ENCODE results near the gene SOD2.

The SOD2 gene

DNA sequence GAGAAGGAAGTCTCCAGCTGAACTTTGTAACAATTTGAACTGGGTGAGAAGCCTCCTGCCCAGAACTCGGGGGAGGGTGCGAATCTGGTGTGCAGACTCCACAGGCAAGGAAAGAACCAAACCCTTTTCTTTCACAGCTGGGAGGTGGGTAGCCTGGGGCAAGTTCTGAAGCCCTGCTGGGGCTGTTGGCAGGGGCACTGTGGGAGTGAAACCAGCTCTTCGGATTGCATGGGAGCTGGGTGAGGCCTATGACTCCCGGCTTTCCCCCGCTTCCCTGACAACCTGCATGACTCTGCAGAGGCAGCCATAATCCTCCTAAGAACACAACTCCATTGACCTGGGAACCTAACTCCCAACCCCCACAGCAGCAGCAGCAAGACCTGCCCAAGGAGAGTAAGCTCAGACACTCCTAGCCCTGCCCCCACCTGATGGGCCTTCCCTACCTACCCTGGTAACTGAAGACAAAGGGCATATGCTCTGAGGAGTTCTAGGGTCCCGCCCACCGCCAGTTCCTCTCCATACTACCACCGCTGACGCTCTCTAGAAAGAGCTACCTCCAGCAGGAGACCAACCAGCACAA, 37.5 kb downstream of the SOD2 start:
- no peak for DNase-seq
- in situ Hi-C loops (cut with HindIII; ENCODE audit: low pct_ligation_motif_present, low pct_unique_long_range_greater_than_20kb, low sequenced_read_pairs): no loop called here

DNA sequence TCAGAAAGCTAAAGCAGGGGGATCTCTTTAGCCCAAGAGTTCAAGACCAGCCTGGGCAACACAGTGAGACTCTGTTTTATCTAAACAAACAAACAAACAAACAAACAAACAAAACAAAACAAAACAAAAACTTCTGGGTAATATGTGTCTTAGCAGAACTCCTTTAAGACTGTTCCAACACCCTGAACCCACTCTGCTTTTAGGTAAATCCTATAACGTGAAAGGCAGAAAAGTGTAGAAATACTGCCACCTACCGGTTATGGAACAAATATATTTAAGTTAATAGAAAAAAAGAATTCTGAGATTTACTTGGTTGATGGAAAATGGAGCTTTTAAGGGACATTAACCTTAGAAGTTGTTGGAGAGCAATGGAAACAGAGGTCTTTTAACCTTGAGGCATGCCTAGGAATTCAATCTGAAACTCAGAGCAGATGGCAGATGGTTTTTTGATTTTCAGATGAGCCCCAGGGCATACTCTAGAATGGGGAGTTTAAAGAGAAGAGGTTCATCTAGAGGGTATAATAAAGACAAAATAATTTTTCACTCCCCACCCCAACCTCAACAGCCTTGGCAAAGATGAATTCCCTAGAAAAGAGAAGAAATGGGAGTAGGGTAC, 38.5 kb downstream of the SOD2 start:
- DNase-seq: peak; percentile 55
- in situ Hi-C loops (cut with HindIII; ENCODE audit: low pct_ligation_motif_present, low pct_unique_long_range_greater_than_20kb, low sequenced_read_pairs): no loop called here

DNA sequence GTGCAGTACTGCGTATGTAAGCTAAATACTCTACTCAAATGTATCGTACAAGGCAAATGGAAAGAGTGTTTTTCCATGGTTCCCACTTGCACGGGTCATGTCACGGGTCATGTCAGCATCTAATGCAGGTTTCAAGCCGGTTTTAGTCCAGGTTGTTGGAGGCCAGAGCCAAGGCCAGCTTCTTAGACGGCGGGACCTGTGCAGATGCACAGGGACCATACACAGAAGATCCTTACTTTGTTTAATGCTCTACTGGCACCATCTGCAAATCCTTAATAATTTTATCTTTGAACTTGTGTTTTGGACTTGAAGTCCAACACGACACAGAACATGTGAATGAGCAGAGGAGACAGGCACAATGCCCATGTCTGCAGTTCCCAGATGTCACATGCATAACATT, 42.7 kb downstream of the SOD2 start:
- in situ Hi-C loops (cut with HindIII; ENCODE audit: low pct_ligation_motif_present, low pct_unique_long_range_greater_than_20kb, low sequenced_read_pairs): no loop called here
- DNase-seq: no peak

DNA sequence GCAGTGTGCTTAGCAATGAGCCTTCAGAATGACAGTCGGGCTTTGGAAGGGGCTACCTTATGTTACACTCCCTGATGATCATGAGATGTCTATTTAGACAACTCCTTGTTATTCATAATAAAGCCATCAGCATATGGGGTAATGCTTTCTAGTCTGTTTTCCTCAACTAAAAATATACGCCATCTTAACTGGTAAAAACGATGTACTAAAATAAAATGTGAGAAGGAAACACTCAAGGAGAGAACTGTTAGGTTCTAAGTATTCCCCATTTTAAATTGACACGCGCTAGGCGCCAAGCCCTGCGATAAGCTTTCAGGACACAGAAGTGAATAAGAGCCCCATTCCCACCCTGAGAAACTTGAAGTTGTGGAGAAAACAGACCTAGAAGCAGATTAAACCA, 43.6 kb downstream of the SOD2 start:
- DNase-seq: no peak
- in situ Hi-C loops (cut with HindIII; ENCODE audit: low pct_ligation_motif_present, low pct_unique_long_range_greater_than_20kb, low sequenced_read_pairs): no loop called here

DNA sequence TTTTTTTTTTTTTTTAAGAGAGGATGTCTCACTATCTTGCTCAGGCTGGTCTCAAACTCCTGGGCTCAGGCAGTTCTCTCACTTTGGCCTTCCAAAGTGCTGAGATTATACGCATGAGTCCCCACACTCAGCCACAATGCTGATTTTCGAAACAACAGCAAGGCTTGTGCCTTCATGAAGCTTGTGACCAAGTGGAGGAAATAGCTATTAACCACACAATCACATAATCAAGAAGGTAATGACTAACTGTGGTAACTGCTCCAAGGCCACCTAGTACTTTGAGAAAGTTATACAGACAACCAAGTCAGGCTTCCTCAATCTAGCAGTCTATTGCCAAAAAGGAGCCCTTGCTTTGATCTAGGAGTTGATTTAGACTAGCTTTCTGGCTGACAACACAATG, 46.3 kb downstream of the SOD2 start:
- in situ Hi-C loops (cut with HindIII; ENCODE audit: low pct_ligation_motif_present, low pct_unique_long_range_greater_than_20kb, low sequenced_read_pairs): no loop called here
- no peak for DNase-seq

DNA sequence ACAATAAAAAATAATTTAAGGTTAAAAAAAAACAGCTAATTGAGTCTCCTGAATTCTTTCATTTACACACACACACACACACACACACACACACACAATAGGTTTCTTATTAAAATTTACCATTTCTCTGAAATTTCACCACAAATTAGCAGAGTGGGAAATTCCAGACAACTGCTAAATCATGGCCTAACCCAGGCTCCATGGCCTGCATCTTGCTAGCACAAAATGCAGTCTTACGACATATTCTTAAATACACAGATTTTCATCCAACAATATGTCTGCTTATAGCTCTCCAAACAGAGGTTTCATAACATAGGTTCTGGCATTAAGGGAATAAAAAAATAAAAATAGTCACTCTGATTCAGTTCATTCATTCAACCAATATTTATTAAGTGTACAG, 46.9 kb downstream of the SOD2 start:
- in situ Hi-C loops (cut with HindIII; ENCODE audit: low pct_ligation_motif_present, low pct_unique_long_range_greater_than_20kb, low sequenced_read_pairs): no loop called here
- DNase-seq: no peak

DNA sequence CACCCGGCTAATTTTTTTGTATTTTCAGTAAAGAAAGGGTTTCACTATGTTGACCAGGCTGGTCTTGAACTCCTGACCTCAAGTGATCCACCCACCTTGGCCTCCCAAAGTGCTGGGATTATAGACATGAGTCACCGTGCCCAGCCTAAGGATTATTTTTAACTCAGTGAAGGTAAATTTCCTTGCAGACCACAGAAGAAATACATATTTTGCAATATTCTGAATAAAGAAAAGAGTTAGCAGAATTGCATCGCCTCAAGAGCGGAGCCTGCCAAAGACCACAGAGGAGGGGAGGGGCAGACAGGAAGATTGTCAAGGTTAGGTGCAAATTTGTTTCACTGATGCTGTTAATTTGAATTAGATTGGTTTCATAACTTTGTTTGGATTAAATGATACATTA, 47.4 kb downstream of the SOD2 start:
- in situ Hi-C loops (cut with HindIII; ENCODE audit: low pct_ligation_motif_present, low pct_unique_long_range_greater_than_20kb, low sequenced_read_pairs): no loop called here
- DNase-seq: no peak
